ENCODE data around the gene HMGCS2.

GRCh38 chr1:119702384-119702783 is 66.3 kb downstream of the HMGCS2 start:
- TF ChIP-seq CTCF (IDR thresholded peaks at IDR 0.05; ENCODE audit: low read length) (no peak), EZH2 (IDR thresholded peaks at IDR 0.05; ENCODE audit: borderline replicate concordance, low read length) (no peak)

Data from OCI-LY1 (cell line).